Activated T-cell treated with anti-CD3 and anti-CD28 coated beads, Interleukin-2, amount 50 U/mL, for 48 hours (primary cell): Measurements from ENCODE around the gene UBE2N.

Source experiments
- DNase-seq, 2 experiments: peaks; one replicate each; pipeline ENCODE4 v3.0.0-alpha.2; 2020

Gene UBE2N, protein sequence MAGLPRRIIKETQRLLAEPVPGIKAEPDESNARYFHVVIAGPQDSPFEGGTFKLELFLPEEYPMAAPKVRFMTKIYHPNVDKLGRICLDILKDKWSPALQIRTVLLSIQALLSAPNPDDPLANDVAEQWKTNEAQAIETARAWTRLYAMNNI

DNA sequence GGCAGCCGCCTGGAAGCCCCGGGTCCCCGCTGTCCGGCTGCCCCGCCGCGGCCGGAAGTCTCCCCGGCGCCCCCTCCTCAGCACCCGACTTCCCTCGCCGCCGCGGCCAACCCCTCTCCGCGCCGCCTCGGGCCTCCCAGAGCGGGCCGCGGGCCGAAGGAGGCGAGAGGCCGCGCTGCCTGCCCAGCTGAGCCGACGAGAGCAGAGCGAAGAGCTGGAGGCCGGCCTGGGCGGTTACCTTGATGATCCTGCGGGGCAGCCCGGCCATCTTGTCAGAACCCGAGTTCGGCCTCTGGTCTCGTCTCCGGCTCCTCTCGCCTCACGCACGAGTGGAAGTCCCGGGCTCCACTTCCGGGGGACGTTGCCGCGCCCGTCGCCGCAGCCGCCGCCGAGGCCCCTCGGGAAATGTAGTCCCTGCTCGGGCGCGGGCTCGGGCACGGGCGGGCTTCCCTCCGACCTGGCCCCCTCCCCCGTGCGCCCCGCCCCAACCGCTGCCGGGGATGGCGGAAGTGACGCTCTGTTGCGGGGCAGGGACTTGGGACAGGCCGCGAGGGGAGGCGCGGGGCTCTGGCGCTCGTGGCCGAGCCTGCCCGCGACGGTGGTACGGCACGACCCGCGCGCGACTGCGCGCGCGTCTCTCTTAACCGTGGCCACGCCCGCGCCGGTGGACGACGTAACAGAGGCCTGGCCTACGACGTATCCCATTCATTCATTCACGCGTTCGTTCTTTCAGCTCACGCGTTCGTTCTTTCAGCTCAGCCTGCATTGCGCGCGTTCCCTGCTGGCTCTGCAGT is at the start of gene UBE2N:
Gene UBE2N, minus strand, starts transcription at position 331 of the 794 bp plus-strand sequence. Its CDS starts 63 bp downstream, at position 268.
- peak; percentile 97 to 98 for DNase-seq

- no peak for DNase-seq
Observed at GRCh38 chr12:93484315-93484981, 42.7 kb upstream of the UBE2N start.

DNA sequence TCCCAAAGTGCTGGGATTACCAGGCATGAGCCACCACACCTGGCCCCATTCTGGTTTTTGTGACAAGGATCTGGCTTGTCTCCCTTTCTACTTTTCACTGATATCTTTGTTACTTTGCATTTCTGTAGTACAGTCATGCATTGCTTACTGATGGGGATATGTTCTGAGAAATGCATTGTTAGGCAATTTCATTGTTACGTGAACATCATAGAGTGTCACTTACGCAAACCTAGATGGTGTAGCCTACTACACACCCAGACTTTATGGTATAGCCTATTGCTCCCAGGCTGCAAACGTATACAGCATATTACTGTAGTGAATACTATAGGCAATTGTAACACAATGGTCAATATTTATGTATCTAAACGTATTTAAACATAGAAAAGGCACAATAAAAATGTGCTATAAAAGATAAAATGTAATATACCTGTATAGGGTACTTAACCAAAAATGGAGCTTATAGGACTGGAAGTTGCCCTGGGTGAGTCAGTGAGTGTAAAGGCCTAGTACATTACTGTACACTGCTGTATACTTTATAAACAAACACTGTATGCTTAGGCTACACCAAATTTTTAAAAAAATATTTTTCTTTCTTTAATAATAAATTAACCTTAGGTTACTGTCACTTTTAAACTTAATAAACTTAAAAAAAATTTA is 41.5 kb upstream of the UBE2N start:
- no peak for DNase-seq

DNA sequence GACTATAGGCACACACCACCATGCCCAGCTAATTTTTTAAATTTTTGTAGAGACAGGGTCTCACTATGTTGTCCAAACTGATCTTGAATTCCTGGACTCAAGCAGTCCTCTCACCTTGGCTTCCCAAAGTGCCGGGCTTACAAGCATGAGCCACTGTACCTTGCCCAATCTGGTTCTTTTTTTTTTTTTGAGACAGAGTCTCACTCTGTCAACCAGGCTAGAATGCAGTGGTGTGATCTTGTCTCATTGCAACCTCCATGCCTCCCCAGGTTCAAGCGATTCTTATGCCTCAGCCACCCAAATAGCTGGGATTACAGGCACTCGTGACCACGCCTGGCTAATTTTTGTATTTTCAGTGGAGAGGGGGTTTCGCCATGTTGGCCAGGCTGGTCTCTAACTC is 41.0 kb upstream of the UBE2N start:
- DNase-seq: no peak

DNA sequence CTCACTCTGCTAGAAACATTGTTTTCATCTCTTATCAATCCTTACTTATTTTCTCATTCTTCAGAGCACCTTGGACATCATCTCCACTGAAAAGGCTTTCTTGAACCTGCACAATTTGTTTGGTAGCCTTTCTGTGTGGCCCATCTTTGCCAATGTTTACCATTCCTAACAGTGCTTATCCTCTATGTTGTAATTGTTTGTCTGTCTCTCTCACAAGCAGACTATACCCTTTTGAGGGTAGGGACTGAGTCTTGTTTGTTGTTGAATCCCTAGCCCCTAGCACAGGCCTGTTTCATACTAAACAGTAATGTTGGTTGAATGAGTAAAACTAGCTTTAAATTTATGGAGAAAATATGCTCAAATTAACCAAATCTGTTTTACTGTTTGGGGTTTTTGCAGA is 34.8 kb upstream of the UBE2N start:
- no peak for DNase-seq

GRCh38 chr12:93469386-93469785 is 27.6 kb upstream of the UBE2N start:
- no peak for DNase-seq

DNA sequence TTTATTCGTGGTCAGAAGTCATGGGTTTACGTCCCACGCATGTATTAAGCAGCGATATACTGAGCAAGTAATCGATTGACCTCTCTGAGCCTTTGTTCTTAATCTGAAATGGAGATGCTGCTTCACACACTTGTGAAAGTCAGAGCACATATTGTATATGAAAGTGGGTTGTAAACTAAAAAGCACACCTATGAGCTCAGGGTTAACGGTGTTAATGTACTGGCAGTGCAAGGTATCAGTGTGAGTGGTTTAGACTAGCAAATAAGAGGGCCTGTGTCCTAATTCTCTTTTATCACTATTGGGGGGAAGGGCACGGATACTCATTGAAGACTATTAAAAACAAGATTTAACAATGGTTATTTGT is 26.2 kb upstream of the UBE2N start:
- no peak for DNase-seq

DNA sequence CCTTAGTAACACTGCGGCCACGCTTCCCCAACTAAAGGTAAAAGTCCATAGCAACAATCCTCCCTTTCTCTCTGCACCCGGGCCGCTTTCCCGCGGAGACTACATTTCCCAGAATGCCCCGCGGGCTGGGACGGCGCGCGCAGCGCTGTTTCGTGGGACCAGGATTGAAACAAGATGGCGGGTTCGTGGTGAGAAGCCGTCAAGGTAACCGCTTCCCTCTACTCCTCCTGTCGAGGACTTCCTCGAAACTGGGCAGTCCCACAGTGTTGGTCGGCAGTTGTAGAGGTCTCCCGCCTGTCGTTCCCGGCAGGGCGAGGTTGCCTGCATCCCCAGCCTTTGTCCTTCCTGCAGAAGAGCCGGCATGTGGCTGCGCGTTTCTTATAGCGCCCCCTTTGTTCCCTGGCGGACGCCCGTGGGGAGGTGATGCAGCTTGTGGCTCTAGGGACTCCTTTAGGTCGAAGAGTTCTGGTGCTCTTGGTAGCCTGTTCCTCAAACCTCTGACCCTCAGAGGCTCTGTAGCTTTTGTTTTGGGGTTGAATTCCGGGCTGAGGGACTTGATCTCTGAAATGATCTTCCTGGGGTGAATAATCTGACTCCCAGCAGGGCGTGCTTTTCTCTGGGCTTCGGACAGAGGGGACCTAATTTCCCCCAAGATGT is 25.7 kb upstream of the UBE2N start, which contains the start of gene MRPL42:
Gene MRPL42, plus strand, starts transcription at position 164 of the 657 bp plus-strand sequence. CDS start 1,772 bp downstream, outside the sequence.
- DNase-seq: peak; percentile 97 to 98

DNA sequence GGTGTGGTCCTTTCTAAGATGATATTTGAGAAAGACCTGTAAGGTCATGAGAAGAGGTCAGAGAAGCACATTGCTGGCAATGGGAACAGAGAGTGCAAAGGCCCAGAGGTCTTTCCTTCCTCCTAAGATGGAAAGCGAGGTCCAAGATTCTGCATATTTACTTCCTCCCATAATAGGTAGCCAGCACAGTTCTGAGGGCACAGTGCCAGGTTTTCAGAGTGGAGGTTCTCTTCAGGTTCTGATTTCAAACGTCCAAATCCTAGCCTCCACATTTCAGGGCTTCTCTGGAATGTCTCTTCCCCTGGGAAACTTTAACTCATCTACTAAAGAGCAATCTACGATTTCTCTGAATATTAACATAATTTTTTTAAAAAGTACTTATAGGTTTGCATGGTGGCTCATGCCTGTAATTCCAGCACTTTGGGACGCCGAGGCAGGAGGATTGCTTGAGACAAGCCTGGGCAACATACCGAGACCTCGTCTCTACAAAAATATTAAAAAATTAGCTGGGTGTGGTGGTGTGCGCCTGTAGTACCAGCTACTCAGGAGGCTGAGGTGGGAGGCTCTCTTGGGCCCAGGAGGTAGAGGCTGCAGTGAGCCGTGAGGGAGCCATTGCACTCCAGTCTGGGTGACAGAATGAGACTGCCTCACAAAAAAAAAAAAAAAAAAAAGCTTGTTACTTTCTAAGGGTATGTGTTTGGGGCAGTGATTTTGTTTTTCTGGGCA is 25.0 kb upstream of the UBE2N start:
- DNase-seq: no peak

- DNase-seq: no peak
Observed at GRCh38 chr12:93465841-93466240, 24.1 kb upstream of the UBE2N start.

DNA sequence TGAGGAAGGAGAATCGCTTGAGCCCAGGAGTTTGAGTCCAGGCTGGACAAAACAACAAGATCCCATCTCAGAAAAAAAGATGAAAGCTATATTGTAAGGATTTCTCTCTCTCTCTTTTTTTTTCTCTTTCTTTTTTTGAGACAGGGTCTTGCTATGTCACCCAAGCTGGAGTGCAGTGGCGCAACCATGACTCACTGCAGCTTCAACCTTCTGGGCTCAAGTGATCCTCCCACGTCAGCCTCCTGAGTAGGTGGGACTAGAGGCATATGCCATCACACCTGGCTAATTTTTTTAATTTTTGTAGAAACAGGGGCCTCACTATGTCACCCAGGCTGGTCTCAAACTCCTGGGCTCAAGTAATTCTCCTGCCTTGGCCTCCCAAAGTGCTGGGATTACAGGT is 19.8 kb upstream of the UBE2N start:
- DNase-seq: no peak

- no peak for DNase-seq
Observed at GRCh38 chr12:93460902-93461301, 19.2 kb upstream of the UBE2N start.

- no peak for DNase-seq
Observed at GRCh38 chr12:93460003-93460402, 18.3 kb upstream of the UBE2N start.

DNA sequence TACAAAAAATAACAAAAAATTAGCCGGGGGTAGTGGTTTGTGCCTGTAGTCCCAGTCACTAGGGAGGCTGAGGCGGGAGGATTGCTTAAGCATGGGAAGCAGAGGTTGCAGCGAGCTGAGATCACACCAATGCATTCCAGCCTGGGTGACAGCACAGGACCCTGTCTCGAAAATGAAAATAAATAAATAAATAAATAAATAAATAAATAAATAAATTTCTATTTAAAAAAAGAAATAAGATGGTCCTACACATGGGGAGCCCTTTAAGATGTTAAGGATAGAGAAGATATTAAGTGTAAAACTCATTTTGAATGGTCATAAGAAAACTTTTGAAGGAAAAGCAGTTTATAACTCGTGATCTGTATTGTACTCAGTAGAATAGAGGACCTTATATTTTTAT is 17.4 kb upstream of the UBE2N start:
- DNase-seq: no peak

GRCh38 chr12:93456077-93456476 is 14.3 kb upstream of the UBE2N start:
- DNase-seq: no peak

- no peak for DNase-seq
Observed at GRCh38 chr12:93453633-93454032, 11.9 kb upstream of the UBE2N start.

- no peak for DNase-seq
Observed at GRCh38 chr12:93451423-93452158, 9.8 kb upstream of the UBE2N start.

DNA sequence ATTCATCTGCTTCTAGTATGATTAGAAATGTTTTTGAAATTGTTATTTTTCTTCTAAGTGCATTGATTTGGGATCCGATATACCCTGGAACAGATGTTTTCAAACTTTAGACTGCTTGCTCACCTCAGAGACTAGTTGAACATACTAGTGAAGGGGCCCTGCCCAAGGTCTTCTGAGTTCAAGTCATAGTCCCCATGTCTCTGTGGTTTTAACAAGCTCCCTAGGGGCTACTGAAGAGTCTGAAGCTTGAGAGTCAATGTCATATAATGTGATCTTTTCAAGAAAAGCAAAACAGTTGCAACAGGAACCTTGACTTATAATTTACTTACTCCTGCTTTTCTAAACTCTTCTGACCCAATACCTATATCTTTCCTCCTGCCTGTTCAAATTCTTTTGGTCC is 7.5 kb upstream of the UBE2N start:
- no peak for DNase-seq

GRCh38 chr12:93448796-93449195 is 7.0 kb upstream of the UBE2N start:
- no peak for DNase-seq

DNA sequence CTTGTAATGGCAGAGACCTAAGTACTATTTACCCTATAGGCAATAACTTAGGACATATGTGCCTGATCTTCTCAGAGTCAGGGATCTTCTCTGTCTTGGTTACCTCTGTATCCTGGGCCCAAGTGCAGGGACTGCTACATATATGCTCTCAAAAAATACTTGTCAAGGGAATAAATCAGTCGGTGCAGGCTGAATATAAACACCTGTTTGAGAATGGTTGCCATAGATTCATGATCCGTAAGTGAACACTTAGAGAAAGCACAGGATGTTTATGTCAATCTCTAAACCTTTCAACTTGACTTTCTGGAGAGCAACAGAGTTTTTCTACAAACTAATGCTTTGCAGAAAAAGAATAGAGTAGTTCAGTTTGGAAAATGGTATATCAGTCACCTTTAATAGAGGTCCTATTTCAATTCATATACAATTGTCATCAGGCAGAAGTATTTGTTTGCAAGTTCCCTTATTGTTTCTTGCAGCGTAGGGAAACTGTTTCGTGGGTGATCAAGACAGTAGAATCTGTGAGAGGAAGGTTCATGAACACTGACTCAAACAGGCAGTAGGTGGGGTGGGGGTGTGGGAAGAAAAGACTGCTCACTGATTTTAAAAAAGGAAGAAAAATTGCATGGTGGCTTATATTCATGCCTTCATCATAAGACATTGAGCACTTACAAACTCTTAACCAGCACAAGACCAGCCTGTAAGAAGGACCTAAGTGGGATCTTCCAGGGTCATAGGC is 6.0 kb upstream of the UBE2N start:
- no peak for DNase-seq

GRCh38 chr12:93443576-93443975 is 1.8 kb upstream of the UBE2N start:
- DNase-seq: no peak
